Stimulated activated CD4-positive, alpha-beta T cell treated with anti-CD3 and anti-CD28 coated beads, Interleukin-15, amount 100 ng/mL, for 24 hours (primary cell): ENCODE data around the gene C2CD4D.
"Not testable (repeated sequence)": the region's sequence is repeated elsewhere in the genome, so short reads cannot be mapped to it uniquely, and the experiment has no call there.

Experiments
- DNase-seq: peaks from one replicate; pipeline ENCODE4 v3.0.0-alpha.2; 2020

Gene C2CD4D

GRCh38 chr1:151839457-151840403, at the start of gene C2CD4D:
TSS of gene C2CD4D (minus strand) at chr1:151839820. CDS start at chr1:151838989, 831 bp downstream.
- peak; percentile 80 for DNase-seq

GRCh38 chr1:151888972-151889570, 49.5 kb upstream of the C2CD4D start:
- DNase-seq = no peak

GRCh38 chr1:151887028-151887427, 47.4 kb upstream of the C2CD4D start:
- DNase-seq = no peak

- no peak for DNase-seq
These were observed 45.9 kb upstream of the C2CD4D start for GRCh38 chr1:151885479-151885878.

GRCh38 chr1:151884879-151885278, 45.3 kb upstream of the C2CD4D start:
- DNase-seq = not testable (repeated sequence)

- not testable (repeated sequence) for DNase-seq
These were observed 44.8 kb upstream of the C2CD4D start for GRCh38 chr1:151884445-151884844.

- not testable (repeated sequence) for DNase-seq
These were observed 44.3 kb upstream of the C2CD4D start for GRCh38 chr1:151883898-151884297.

GRCh38 chr1:151882918-151883317, 43.3 kb upstream of the C2CD4D start:
- DNase-seq = not testable (repeated sequence)

- DNase-seq = no peak
These were observed 42.8 kb upstream of the C2CD4D start for GRCh38 chr1:151882466-151882865.

GRCh38 chr1:151881479-151881878, 41.9 kb upstream of the C2CD4D start:
- DNase-seq = no peak

GRCh38 chr1:151875419-151876097, 35.9 kb upstream of the C2CD4D start:
- DNase-seq = no peak

- DNase-seq = not testable (repeated sequence)
These were observed 33.2 kb upstream of the C2CD4D start for GRCh38 chr1:151872776-151873175.

GRCh38 chr1:151871284-151872030, 31.8 kb upstream of the C2CD4D start:
- no peak for DNase-seq

- DNase-seq = no peak
These were observed 28.9 kb upstream of the C2CD4D start for GRCh38 chr1:151868486-151868885.

- peak; percentile 11 for DNase-seq
These were observed 28.3 kb upstream of the C2CD4D start for GRCh38 chr1:151867765-151868411.

- no peak for DNase-seq
These were observed 27.7 kb upstream of the C2CD4D start for GRCh38 chr1:151867321-151867720.

GRCh38 chr1:151864411-151864810, 24.8 kb upstream of the C2CD4D start:
- DNase-seq = no peak

GRCh38 chr1:151862604-151863003, 23.0 kb upstream of the C2CD4D start:
- no peak for DNase-seq

GRCh38 chr1:151860504-151861187, 21.0 kb upstream of the C2CD4D start:
- DNase-seq = no peak

GRCh38 chr1:151859891-151860293, 20.3 kb upstream of the C2CD4D start:
- DNase-seq = no peak

- DNase-seq = no peak
These were observed 19.5 kb upstream of the C2CD4D start for GRCh38 chr1:151858886-151859665.
